ENCODE measurements around the gene TLE4. TPM values are rescaled to one million over a fixed set of nuclear protein-coding genes. Genes with fewer than 3 reads are reported as not detected.

Gene TLE4
- total RNA-seq, 1 donor from 2014 or later = 98.5 TPM

DNA sequence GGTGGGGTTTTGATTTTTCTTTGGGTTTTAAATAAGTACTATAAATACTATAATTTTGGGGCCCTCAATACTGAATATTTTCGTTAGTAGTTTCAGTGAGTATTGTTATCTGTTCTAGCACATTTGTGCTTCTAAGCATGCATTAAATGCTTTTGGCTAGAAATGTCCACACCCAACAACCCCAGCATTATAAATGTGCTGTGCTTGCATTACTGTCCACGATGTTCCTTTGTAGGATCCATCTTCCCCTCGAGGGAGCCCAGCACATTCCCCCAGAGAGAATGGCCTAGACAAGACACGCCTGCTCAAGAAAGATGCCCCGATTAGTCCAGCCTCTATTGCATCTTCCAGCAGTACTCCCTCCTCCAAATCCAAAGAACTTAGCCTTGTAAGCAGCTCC, 134.7 kb downstream of the TLE4 start:
- no peak for TF ChIP-seq EZH2 (IDR thresholded peaks at IDR 0.05; ENCODE audit: insufficient read depth, low read length)
- TF ChIP-seq, protein P1, sequence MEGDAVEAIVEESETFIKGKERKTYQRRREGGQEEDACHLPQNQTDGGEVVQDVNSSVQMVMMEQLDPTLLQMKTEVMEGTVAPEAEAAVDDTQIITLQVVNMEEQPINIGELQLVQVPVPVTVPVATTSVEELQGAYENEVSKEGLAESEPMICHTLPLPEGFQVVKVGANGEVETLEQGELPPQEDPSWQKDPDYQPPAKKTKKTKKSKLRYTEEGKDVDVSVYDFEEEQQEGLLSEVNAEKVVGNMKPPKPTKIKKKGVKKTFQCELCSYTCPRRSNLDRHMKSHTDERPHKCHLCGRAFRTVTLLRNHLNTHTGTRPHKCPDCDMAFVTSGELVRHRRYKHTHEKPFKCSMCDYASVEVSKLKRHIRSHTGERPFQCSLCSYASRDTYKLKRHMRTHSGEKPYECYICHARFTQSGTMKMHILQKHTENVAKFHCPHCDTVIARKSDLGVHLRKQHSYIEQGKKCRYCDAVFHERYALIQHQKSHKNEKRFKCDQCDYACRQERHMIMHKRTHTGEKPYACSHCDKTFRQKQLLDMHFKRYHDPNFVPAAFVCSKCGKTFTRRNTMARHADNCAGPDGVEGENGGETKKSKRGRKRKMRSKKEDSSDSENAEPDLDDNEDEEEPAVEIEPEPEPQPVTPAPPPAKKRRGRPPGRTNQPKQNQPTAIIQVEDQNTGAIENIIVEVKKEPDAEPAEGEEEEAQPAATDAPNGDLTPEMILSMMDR (IDR thresholded peaks at IDR 0.05; ENCODE audit: insufficient read depth, low read depth, low read length) = no peak
- Histone ChIP-seq H3K27ac (ENCODE audit: low read depth, low read length) (no peak overlapping the region), H3K4me3 (ENCODE audit: insufficient read depth, low read depth, low read length) (no peak overlapping the region), H3K4me2 (ENCODE audit: low read length) (no peak overlapping the region), H3K4me1 (ENCODE audit: insufficient read depth, low read length) (no peaks in the 10 kb centered on the region), H3K9me3 (ENCODE audit: insufficient read depth, low read depth, low read length) (no peaks in the 10 kb centered on the region), H4K20me1 (ENCODE audit: insufficient read depth, low read length) (peaks cover 16% of the 10 kb centered on the region), H3K27me3 (ENCODE audit: insufficient read depth, low read length) (no peaks in the 10 kb centered on the region), H2AFZ (ENCODE audit: low read depth, low read length) (no peak overlapping the region), H3K79me2 (ENCODE audit: insufficient read depth, low read length) (no peaks in the 10 kb centered on the region), H3K36me3 (ENCODE audit: insufficient read depth, low read length) (peaks cover 46% of the 10 kb centered on the region), H3K9ac (ENCODE audit: low read length) (no peak overlapping the region)
- Mint-ChIP-seq H3K9me3 (ENCODE audit: unreplicated experiment) (no peaks in the 10 kb centered on the region), H3K27ac (ENCODE audit: unreplicated experiment) (no peak overlapping the region), H3K27me3 (ENCODE audit: low read depth, unreplicated experiment) (no peaks in the 10 kb centered on the region), H3K36me3 (ENCODE audit: low read depth, unreplicated experiment) (peaks cover 35% of the 10 kb centered on the region), H3K4me1 (ENCODE audit: low read depth, unreplicated experiment) (peaks cover 17% of the 10 kb centered on the region), H3K4me3 (ENCODE audit: unreplicated experiment) (no peak overlapping the region)
- no peak for DNase-seq (ENCODE audit: low read depth)
- FAIRE-seq = no peak

DNA sequence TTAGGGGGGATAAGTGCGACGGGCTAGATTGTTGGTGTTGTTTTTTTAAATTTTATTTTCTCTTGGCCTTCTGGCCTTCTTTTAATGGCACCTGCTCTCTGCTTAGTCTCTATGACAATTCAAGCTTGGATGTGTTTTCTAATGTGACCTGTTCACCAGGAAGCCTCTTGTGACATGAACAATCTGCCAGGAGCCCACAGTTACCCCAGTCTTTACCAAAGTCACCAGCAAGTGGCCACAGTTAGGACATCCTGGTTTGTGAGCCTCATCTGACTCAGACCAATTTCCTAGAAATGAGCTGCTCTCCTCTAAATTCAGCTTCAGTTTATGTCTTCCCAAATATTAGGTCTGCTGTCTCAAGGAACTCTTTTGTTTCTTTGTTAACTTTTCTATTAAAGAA, 135.8 kb downstream of the TLE4 start:
- H3K4me1 Mint-ChIP-seq (ENCODE audit: low read depth, unreplicated experiment) = peaks cover 12% of the 10 kb centered on the region

DNA sequence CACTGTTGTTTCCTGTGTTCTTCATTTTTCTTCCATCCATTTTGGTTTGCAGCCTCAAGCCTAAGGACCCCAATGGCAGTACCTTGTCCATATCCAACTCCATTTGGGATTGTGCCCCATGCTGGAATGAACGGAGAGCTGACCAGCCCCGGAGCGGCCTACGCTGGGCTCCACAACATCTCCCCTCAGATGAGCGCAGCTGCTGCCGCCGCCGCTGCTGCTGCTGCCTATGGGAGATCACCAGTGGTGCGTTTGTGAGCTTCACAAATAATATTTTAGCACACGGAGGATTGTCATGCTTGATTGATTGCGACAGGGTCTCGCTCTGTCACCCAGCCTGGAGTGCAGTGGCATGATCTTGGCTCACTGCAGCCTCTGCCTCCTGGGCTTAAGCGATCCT, 136.8 kb downstream of the TLE4 start:
- no peak for FAIRE-seq
- H3K4me1 Mint-ChIP-seq (ENCODE audit: low read depth, unreplicated experiment) = peaks cover 10% of the 10 kb centered on the region
- no peak overlapping the region for H3K27ac Mint-ChIP-seq (ENCODE audit: unreplicated experiment)

More for the DNA sequence above, 135.8 kb downstream of the TLE4 start:
- H3K36me3 ChIP-seq (ENCODE audit: insufficient read depth, low read length) = peaks cover 46% of the 10 kb centered on the region
- Mint-ChIP-seq H3K4me3 (ENCODE audit: unreplicated experiment) (no peak overlapping the region), H3K27me3 (ENCODE audit: low read depth, unreplicated experiment) (no peaks in the 10 kb centered on the region), H3K27ac (ENCODE audit: unreplicated experiment) (no peak overlapping the region), H3K9me3 (ENCODE audit: unreplicated experiment) (no peaks in the 10 kb centered on the region), H3K36me3 (ENCODE audit: low read depth, unreplicated experiment) (peaks cover 32% of the 10 kb centered on the region)
- no peak overlapping the region for H3K4me2 ChIP-seq (ENCODE audit: low read length)
- no peaks in the 10 kb centered on the region for H3K27me3 ChIP-seq (ENCODE audit: insufficient read depth, low read length)
- H3K27ac ChIP-seq (ENCODE audit: low read depth, low read length) = no peak overlapping the region
- FAIRE-seq (no peak), DNase-seq (ENCODE audit: low read depth) (no peak)
- TF ChIP-seq EZH2 (IDR thresholded peaks at IDR 0.05; ENCODE audit: insufficient read depth, low read length) = no peak
- TF ChIP-seq, protein P1 (IDR thresholded peaks at IDR 0.05; ENCODE audit: insufficient read depth, low read depth, low read length) = no peak
- no peaks in the 10 kb centered on the region for H3K4me1 ChIP-seq (ENCODE audit: insufficient read depth, low read length)
- no peaks in the 10 kb centered on the region for H3K9me3 ChIP-seq (ENCODE audit: insufficient read depth, low read depth, low read length)
- H3K79me2 ChIP-seq (ENCODE audit: insufficient read depth, low read length) = no peaks in the 10 kb centered on the region
- H3K4me3 ChIP-seq (ENCODE audit: insufficient read depth, low read depth, low read length) = no peak overlapping the region
- H3K9ac ChIP-seq (ENCODE audit: low read length) = no peak overlapping the region
- peaks cover 9% of the 10 kb centered on the region for H4K20me1 ChIP-seq (ENCODE audit: insufficient read depth, low read length)
- no peak overlapping the region for H2AFZ ChIP-seq (ENCODE audit: low read depth, low read length)

More for the DNA sequence above, 136.8 kb downstream of the TLE4 start:
- no peaks in the 10 kb centered on the region for H3K27me3 ChIP-seq (ENCODE audit: insufficient read depth, low read length)
- H3K4me3 ChIP-seq (ENCODE audit: insufficient read depth, low read depth, low read length) = no peak overlapping the region
- no peak overlapping the region for H3K9ac ChIP-seq (ENCODE audit: low read length)
- H3K36me3 Mint-ChIP-seq (ENCODE audit: low read depth, unreplicated experiment) = peaks cover 33% of the 10 kb centered on the region
- H2AFZ ChIP-seq (ENCODE audit: low read depth, low read length) = no peak overlapping the region
- H3K27me3 Mint-ChIP-seq (ENCODE audit: low read depth, unreplicated experiment) = no peaks in the 10 kb centered on the region
- no peak overlapping the region for H3K4me3 Mint-ChIP-seq (ENCODE audit: unreplicated experiment)
- H3K4me1 ChIP-seq (ENCODE audit: insufficient read depth, low read length) = no peaks in the 10 kb centered on the region
- no peaks in the 10 kb centered on the region for H3K79me2 ChIP-seq (ENCODE audit: insufficient read depth, low read length)
- H3K9me3 ChIP-seq (ENCODE audit: insufficient read depth, low read depth, low read length) = no peaks in the 10 kb centered on the region
- peaks cover 46% of the 10 kb centered on the region for H3K36me3 ChIP-seq (ENCODE audit: insufficient read depth, low read length)
- no peaks in the 10 kb centered on the region for H3K9me3 Mint-ChIP-seq (ENCODE audit: unreplicated experiment)
- peaks cover 6% of the 10 kb centered on the region for H4K20me1 ChIP-seq (ENCODE audit: insufficient read depth, low read length)
- DNase-seq (ENCODE audit: low read depth) = no peak
- H3K27ac ChIP-seq (ENCODE audit: low read depth, low read length) = no peak overlapping the region
- H3K4me2 ChIP-seq (ENCODE audit: low read length) = no peak overlapping the region
- TF ChIP-seq EZH2 (IDR thresholded peaks at IDR 0.05; ENCODE audit: insufficient read depth, low read length) = no peak
- TF ChIP-seq, protein P1 (IDR thresholded peaks at IDR 0.05; ENCODE audit: insufficient read depth, low read depth, low read length) = no peak
